Hepatic stellate cell (primary cell): ENCODE results near the gene FAM47C.
"Not testable (repeated sequence)": the region's sequence is repeated elsewhere in the genome, so short reads cannot be mapped to it uniquely, and the experiment has no call there.

Experiments
- DNase-seq: peaks from one replicate; pipeline ENCODE4 v3.0.0; 2011; ENCODE audit warnings: low spot score

The FAM47C gene

GRCh38 chrX:37008182-37008581 is at the start of gene FAM47C:
Gene FAM47C (plus strand): TSS chrX:37008366. CDS start chrX:37008411, 45 bp downstream.
- DNase-seq = not testable (repeated sequence)

DNA sequence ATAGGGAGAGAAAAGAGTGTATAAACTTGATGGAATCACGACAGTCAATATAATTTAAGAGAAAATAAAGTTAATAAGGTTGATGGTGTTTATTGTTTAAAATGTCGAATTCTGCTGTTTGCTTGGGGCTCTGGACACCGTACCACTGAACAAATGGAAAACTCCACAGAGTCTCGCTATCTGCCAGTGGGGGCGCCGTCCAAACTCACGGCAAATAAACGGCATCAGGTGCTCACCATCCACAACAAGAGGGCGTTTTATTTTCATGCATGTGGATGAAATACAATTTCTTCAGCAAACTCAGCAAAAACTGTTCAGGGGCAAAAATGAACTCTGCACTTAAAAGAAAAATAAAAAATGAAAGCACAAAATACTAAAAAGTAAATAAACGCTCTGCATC is 46.6 kb upstream of the FAM47C start:
- no peak for DNase-seq

DNA sequence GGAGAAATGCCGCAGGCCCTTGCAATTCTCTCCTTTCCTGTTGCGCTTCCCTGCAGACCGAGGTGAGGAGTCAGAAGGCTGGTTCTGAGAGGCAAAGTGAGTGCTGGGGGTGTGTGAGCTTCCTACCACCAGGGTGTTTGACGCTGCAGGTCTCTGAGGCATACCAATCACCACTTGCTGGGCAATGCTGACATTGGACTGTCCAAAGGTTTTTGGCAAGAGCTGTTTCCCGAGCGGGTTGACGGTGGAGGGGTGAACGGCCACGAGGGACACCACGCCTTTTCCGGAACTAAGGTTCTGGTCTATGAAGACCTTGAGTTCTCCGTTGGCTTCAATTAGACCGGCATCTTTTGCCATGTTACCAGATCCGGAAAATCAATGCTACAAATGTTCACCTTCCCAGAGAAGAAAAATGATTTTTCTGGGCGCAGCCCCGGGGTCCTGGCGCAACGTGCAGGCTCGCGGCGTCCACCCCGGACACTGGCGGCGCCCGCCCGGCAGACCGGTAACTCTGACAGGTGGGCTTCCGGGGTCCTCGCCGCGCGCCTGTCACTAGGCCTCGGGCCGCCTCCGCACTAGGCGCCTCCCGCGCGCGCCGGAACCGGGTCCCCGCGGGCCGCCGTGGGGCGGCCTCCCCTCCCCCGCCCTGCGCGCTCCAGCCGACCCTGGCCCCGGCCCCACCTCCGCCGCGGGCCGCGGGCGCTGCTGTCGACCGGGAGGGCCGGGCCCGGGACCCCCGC is 44.9 kb upstream of the FAM47C start:
- no peak for DNase-seq

DNA sequence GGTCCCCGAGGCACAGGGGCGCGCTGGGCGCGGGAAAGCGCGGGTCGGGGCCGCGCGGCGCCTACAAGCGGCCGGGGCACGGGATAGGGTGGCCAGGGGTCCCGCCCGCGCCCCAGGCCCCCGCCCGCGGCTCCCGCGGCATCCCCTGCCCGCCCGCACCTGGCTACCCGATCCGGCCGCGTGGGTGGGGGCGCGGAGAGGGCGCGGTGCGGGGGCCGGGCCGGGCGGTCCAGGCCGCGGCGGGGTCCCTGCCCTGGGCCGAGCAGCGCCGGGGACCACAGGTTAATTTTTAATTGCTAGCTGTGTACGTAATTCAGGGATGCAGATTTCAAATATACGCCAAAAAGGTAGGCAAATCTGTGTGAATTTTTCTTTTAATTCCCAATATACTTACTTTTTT is 44.3 kb upstream of the FAM47C start:
- no peak for DNase-seq

GRCh38 chrX:36973575-36973974 is 34.6 kb upstream of the FAM47C start:
- DNase-seq = no peak

DNA sequence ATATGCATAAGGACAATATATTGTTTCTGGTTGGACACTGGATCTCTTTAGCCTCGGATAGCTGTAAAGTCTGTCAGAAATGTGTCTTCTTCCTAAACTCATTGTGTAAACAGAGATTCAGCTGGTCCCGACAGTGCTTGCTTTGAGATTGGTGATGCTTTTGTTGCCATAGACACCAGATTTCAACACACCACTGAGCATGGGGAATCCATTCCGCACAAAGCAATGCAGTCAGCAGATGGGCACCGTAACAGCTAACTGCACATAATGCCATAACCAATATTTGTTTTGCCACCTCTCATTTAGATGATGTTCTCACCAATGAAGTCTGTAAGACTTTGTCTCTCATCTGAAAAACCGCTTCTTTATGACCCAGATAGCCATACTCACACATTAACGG is 33.3 kb upstream of the FAM47C start:
- DNase-seq = no peak

DNA sequence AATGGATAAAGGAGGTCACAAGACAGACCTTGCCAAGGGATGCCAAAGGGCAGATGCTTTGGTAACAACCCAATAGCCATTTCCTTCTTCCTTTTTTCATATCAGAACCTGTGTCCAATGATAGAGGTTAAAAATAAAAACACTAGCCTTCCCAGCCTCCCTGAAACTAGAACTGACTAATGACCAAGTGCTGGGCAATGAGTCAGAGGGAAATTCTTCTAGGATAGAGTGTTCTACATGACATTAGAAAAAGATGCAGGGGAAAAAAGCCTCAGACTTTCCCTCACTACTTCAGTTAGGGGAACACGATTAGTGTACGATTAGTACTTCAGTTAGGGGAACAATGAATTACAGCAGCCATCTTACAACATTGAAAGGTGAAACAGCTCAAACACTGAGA is 29.3 kb upstream of the FAM47C start:
- DNase-seq = no peak

DNA sequence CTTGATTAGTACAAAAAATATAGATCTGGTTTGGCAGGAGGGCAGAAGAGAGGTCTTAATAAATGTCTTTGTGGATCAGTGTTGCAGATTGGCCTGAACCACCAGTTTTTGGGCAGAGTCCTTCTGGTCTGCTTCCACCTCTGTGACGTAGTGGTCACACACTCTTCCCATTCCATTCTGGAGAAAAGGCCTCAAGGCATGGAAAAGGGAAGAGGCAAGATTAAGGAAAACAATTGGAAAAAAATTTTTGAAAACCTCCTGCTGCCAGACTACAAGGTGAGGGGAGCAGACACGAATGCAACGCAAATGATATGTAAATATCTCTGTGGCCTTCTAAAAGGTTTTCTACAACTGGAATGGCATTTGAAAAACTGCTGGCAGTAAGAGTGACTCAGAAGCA is 24.3 kb upstream of the FAM47C start:
- no peak for DNase-seq

DNA sequence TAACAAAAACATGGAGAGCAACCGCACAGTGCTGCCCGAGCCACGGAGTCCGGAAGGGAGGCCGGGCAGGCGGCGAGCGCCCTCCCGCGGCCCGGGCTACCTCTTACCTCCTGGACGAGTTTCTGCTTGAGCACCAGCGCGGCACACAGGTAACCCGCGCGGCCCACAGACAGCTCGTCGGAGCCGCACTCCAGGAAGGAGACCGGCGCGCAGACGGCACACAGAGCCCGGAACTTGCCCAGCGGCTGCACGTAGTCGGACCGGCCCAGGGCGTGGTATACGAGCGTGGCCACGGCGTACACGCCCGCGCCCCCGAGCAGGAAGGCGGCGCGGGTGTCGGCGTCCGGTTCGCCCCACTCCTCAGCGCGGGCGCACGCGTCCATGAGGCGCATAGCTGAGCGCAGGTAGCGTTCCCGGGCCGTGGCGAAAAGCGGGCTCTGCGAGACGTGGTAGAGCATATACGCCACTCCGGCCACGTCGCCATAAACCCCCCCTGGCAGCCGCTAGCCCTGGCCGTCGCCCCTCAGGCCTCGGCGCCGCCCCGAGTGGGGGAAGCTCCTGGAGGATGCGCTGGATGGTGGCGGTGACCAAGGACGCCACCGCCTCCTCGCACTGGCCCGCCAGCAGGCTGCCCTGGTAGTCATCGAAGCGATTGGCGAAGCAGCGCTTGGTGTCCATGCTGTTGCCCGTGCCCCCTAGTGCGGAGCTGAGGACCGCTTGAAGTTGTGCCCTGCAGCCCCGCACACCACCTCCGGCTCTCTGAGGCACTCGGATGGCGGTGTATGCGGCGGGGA is 22.6 kb upstream of the FAM47C start:
- not testable (repeated sequence) for DNase-seq

- DNase-seq = no peak
These were observed 21.9 kb upstream of the FAM47C start for GRCh38 chrX:36986231-36986630.

- DNase-seq = not testable (repeated sequence)
These were observed 21.0 kb upstream of the FAM47C start for GRCh38 chrX:36987212-36987611.

- DNase-seq = no peak
These were observed 8.0 kb upstream of the FAM47C start for GRCh38 chrX:37000140-37000539.

DNA sequence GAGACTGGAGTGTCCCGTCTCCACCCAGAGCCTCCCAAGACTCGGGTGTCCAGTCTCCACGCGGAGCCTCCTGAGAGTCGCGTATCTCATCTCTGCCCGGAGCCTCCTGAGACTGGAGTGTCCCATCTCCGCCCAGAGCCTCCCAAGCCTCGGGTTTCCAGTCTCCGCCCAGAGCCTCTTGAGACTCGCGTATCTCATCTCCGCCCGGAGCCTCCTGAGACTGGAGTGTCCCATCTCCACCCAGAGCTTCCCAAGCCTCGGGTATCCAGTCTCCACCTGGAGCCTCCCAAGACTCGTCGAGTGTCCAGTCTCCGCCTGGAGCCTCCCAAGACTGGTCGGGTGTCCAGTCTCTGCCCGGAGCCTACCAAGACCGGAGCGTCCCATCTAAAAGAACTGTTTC is 2.3 kb downstream of the FAM47C start:
- no peak for DNase-seq

- DNase-seq = not testable (repeated sequence)
These were observed 26.1 kb downstream of the FAM47C start for GRCh38 chrX:37034260-37034659.

DNA sequence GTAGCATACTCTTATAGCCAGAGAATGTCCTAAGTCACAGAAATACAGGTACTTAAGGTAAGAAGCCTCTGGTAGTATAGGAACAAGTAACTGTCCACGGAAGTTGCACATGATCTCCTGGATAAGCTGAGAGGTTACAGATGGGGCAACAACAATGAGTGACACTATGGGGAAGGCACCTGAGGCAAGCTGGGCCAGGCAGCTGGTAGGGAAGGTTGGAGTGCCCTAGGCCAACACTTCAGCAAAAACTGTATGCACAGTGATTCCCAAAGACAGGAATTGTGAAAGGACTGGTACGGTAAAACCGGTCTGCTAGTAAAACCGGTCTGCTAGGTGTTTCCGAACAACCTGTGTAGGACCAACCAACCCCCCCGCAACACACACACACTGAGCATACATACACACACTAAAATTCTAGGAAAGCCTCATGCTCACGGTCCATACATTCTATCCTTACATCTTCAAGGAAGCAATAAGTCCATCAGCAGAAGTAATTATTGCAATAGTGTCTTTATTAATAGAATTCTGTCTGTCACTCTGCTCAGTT is 28.6 kb downstream of the FAM47C start:
- not testable (repeated sequence) for DNase-seq

- DNase-seq = not testable (repeated sequence)
These were observed 30.6 kb downstream of the FAM47C start for GRCh38 chrX:37038814-37039213.

- not testable (repeated sequence) for DNase-seq
These were observed 35.1 kb downstream of the FAM47C start for GRCh38 chrX:37042956-37043885.

DNA sequence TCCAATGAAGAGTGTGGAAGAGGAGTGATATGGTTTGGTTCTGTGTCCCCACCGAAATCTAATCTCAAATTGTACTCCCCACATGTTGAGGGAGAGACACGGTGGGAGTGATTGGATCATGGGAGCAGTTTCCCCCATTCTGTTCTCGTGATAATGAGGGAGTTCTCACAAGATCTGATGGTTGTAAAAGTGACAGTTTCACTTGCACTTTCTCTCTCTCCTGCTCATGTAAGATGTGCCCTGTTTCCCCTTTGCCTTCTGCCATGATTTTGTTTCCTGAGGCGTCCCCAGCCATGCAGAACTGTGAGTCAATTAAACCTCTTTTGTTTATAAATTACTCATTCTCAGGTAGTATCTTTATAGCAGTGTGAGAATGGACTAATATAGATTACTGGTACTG is 39.6 kb downstream of the FAM47C start:
- DNase-seq = no peak

DNA sequence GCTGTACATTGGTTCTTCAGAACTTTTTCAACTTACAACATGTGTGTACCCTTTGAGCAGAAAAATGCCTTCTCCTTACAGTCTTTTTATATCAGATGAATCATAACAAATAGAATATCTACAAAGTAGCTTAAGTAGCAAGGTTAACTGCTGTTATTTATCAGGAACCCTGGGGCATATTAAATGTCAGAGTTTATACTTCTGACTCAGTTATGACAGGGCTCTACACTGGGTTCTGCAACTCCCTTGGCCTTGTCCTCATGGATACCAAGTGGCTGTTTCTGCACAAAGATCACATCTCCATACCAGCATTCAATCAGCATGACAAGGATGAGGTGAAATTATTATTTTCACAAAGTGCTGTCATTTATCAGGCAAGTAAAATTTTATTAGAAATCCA is 49.4 kb downstream of the FAM47C start:
- not testable (repeated sequence) for DNase-seq

DNA sequence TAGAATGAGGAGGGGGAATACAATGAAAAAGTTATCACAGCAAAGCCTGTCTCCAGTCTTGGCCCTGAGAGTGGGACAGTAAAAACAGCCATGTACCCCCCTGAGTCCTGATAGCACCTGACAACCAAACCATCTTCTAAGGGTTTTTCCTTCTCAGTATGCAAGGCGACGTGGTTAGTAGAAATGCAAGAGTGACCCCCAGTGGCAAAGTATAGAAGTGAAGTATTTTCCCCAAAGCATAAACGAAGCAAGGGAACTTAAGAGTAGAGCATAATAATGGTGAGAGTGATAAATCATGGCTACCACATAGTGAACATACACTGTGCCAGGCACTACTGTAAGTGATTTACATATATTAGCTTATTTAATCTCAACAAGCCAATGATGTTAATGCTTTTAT is 52.8 kb downstream of the FAM47C start:
- no peak for DNase-seq
